Breast epithelium (tissue), 4 donors: ENCODE measurements around the gene MIOS. TPM values are rescaled to one million over a fixed set of nuclear protein-coding genes. Genes with fewer than 3 reads are reported as not detected.
A peak's percentile ranks its signal among the peaks of the same experiment; 100 is the strongest.

Experiments used
- DNase-seq, 2 donors: peaks; one replicate each; pipeline ENCODE4 v3.0.0-alpha.2; 2019; ENCODE audit warnings: low spot score in 2 of 2
- H3K27ac ChIP-seq, 2 donors: fragments of 200-600 bp; sonication (generic) in 1 of 2; one replicate each; pipeline ENCODE4 v1.5.1; 2016 to 2019; ENCODE audit warnings: mild to moderate bottlenecking in 1 of 2
- H3K27me3 ChIP-seq, 2 donors: fragments of 200-600 bp; sonication (generic) in 1 of 2; one replicate each; pipeline versions ENCODE4 v1.5.1 to v1.6.0; 2017 to 2019; ENCODE audit warnings: control low read depth in 1 of 2, mild to moderate bottlenecking in 1 of 2
- H3K36me3 ChIP-seq: fragments of 200-600 bp; one replicate; pipeline ENCODE4 v1.5.1; 2019
- H3K4me1 ChIP-seq, 2 donors: fragments of 200-600 bp; sonication (generic); one replicate each; pipeline ENCODE4 v1.5.1; 2016 to 2019; ENCODE audit warnings: control low read depth in 1 of 2
- H3K4me3 ChIP-seq, 3 donors: fragments of 200-600 bp; sonication (generic); 1 replicate in 2 of 3; 2 replicates in 1 of 3; pipeline ENCODE4 v1.5.1; 2016 to 2019; ENCODE audit warnings: mild to moderate bottlenecking in 3 of 3, moderate library complexity in 2 of 3
- H3K9me3 ChIP-seq, 2 donors: fragments of 200-600 bp; sonication (generic) in 1 of 2; one replicate each; pipeline ENCODE4 v1.5.1; 2016 to 2019; ENCODE audit warnings: control low read depth in 1 of 2
- CTCF ChIP-seq, 3 donors: fragments of 450-650 bp; IDR thresholded peaks; one replicate each; pipeline ENCODE4 v1.5.1; 2016 to 2017; ENCODE audit warnings: antibody characterized with exemption in 3 of 3, mild to moderate bottlenecking in 3 of 3, moderate library complexity in 3 of 3
- POLR2A ChIP-seq: fragments of 450-650 bp; IDR thresholded peaks from one replicate; pipeline ENCODE4 v1.6.1; 2016; ENCODE audit warnings: antibody characterized with exemption, mild to moderate bottlenecking, moderate library complexity
- POLR2AphosphoS5 ChIP-seq, 3 donors: sonication (generic); formaldehyde crosslinking; IDR thresholded peaks; one replicate each; pipeline ENCODE4 v1.6.1; 2017; ENCODE audit warnings: antibody characterized with exemption in 3 of 3
- intact Hi-C: fragments of 100-400 bp; cut with DNase I; formaldehyde crosslinking; loops from one replicate; pipeline ENCODE4 v1.15.1; 2023; ENCODE audit warnings: low total_unique reads
- total RNA-seq, 3 donors: library from RNA; depleted of rRNA; stranded (reverse); fragments of >200 nt; gene quantifications; one replicate each; pipeline ENCODE4 v1.1.0, GENCODE V29; 2016

Gene MIOS
- total RNA-seq, 3 donors from 2014 or later, result 35.0 to 59.9 (median 56.7) TPM

GRCh38 chr7:7522421-7522820, 44.3 kb upstream of the MIOS start:
- intact Hi-C loops, result no loop called here
- no peak overlapping the region for H3K4me3 ChIP-seq
- H3K27me3 ChIP-seq, result no peaks in the 10 kb centered on the region
- H3K27ac ChIP-seq, result no peak overlapping the region
- H3K36me3 ChIP-seq, result no peaks in the 10 kb centered on the region
- H3K9me3 ChIP-seq, result no peaks in the 10 kb centered on the region
- DNase-seq, result no peak
- TF ChIP-seq CTCF (IDR thresholded peaks at IDR 0.05) (no peak), POLR2A (no peak), POLR2AphosphoS5 (IDR thresholded peaks at IDR 0.05) (no peak)
- H3K4me1 ChIP-seq, result no peaks in the 10 kb centered on the region

- no peak overlapping the region for H3K4me3 ChIP-seq
- H3K9me3 ChIP-seq, result no peaks in the 10 kb centered on the region
- no peaks in the 10 kb centered on the region for H3K4me1 ChIP-seq
- DNase-seq, result no peak
- H3K36me3 ChIP-seq, result no peaks in the 10 kb centered on the region
- H3K27me3 ChIP-seq, result no peaks in the 10 kb centered on the region
- intact Hi-C loops, result no loop called here
- TF ChIP-seq CTCF (IDR thresholded peaks at IDR 0.05) (no peak), POLR2AphosphoS5 (IDR thresholded peaks at IDR 0.05) (no peak), POLR2A (no peak)
- no peak overlapping the region for H3K27ac ChIP-seq
These were observed 42.6 kb upstream of the MIOS start for GRCh38 chr7:7524121-7524520.

- intact Hi-C loops, result no loop called here
- no peaks in the 10 kb centered on the region for H3K9me3 ChIP-seq
- H3K36me3 ChIP-seq, result no peaks in the 10 kb centered on the region
- TF ChIP-seq POLR2AphosphoS5 (IDR thresholded peaks at IDR 0.05) (no peak), CTCF (IDR thresholded peaks at IDR 0.05) (no peak), POLR2A (no peak)
- no peaks in the 10 kb centered on the region for H3K4me1 ChIP-seq
- H3K27ac ChIP-seq, result no peak overlapping the region
- no peak overlapping the region for H3K4me3 ChIP-seq
- no peaks in the 10 kb centered on the region for H3K27me3 ChIP-seq
- DNase-seq, result no peak
These were observed 40.7 kb upstream of the MIOS start for GRCh38 chr7:7526006-7526405.

- intact Hi-C loops, result no loop called here
- no peak for DNase-seq
- TF ChIP-seq POLR2AphosphoS5 (IDR thresholded peaks at IDR 0.05) (no peak), POLR2A (no peak), CTCF (IDR thresholded peaks at IDR 0.05) (no peak)
- H3K9me3 ChIP-seq, result no peaks in the 10 kb centered on the region
- H3K27me3 ChIP-seq, result no peaks in the 10 kb centered on the region
- H3K27ac ChIP-seq, result no peak overlapping the region
- H3K4me1 ChIP-seq, result no peaks in the 10 kb centered on the region
- H3K36me3 ChIP-seq, result no peaks in the 10 kb centered on the region
- no peak overlapping the region for H3K4me3 ChIP-seq
These were observed 39.6 kb upstream of the MIOS start for GRCh38 chr7:7527047-7527446.

- no peaks in the 10 kb centered on the region for H3K27me3 ChIP-seq
- no peak overlapping the region for H3K4me3 ChIP-seq
- intact Hi-C loops, result no loop called here
These were observed 37.4 kb upstream of the MIOS start for GRCh38 chr7:7529328-7529727.

More at GRCh38 chr7:7529328-7529727, 37.4 kb upstream of the MIOS start:
- peak overlapping the region in 1 of 2 donors; percentile 3 for H3K27ac ChIP-seq
- no peaks in the 10 kb centered on the region for H3K36me3 ChIP-seq
- TF ChIP-seq POLR2A (no peak), CTCF (IDR thresholded peaks at IDR 0.05) (no peak), POLR2AphosphoS5 (IDR thresholded peaks at IDR 0.05) (no peak)
- DNase-seq, result no peak
- H3K9me3 ChIP-seq, result no peaks in the 10 kb centered on the region
- H3K4me1 ChIP-seq, result no peaks in the 10 kb centered on the region
